Activated CD4-positive, alpha-beta T cell treated with anti-CD3 and anti-CD28 coated beads for 48 hours (primary cell): Measurements from ENCODE around the gene NSD1.
A peak's percentile ranks its signal among the peaks of the same experiment; 100 is the strongest.
"Not testable (repeated sequence)": the region's sequence is repeated elsewhere in the genome, so short reads cannot be mapped to it uniquely, and the experiment has no call there.

Experiments used
- DNase-seq: peaks from one replicate; pipeline ENCODE4 v3.0.0-alpha.2; 2020

NSD1 gene

DNA sequence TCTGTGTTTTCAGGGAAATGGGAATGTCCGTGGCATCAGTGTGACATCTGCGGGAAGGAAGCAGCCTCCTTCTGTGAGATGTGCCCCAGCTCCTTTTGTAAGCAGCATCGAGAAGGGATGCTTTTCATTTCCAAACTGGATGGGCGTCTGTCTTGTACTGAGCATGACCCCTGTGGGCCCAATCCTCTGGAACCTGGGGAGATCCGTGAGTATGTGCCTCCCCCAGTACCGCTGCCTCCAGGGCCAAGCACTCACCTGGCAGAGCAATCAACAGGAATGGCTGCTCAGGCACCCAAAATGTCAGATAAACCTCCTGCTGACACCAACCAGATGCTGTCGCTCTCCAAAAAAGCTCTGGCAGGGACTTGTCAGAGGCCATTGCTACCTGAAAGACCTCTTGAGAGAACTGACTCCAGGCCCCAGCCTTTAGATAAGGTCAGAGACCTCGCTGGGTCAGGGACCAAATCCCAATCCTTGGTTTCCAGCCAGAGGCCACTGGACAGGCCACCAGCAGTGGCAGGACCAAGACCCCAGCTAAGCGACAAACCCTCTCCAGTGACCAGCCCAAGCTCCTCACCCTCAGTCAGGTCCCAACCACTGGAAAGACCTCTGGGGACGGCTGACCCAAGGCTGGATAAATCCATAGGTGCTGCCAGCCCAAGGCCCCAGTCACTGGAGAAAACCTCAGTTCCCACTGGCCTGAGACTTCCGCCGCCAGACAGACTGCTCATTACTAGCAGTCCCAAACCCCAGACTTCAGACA, 160.4 kb downstream of the NSD1 start:
- no peak for DNase-seq

DNA sequence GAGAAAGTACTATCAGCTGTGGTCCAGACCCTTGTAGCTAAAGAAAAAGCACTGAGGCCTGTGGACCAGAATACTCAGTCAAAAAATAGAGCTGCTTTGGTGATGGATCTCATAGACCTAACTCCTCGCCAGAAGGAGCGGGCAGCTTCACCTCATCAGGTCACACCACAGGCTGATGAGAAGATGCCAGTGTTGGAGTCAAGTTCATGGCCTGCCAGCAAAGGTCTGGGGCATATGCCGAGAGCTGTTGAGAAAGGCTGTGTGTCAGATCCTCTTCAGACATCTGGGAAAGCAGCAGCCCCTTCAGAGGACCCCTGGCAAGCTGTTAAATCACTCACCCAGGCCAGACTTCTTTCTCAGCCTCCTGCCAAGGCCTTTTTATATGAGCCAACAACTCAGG, 161.1 kb downstream of the NSD1 start:
- DNase-seq = no peak

DNA sequence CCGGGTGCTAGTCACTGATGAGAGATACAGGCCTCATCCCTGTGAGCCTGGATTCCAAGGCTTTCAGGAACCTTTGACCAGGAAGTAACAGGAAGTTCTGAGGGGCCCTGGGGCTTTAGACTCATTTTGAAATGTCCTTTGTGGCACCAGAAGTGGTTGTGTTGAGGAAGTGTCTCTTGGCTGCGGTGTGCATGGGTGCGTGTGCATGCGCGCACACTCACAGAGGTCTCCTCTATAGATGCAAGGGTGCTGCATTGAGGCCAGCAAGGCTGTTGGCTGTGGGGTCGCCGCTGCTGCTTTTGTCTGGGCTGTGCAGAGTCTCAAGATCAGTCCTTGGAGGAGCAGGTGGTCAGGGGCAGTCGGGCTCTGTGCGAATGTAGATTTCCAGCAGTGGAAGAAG, 162.4 kb downstream of the NSD1 start:
- DNase-seq = no peak

DNA sequence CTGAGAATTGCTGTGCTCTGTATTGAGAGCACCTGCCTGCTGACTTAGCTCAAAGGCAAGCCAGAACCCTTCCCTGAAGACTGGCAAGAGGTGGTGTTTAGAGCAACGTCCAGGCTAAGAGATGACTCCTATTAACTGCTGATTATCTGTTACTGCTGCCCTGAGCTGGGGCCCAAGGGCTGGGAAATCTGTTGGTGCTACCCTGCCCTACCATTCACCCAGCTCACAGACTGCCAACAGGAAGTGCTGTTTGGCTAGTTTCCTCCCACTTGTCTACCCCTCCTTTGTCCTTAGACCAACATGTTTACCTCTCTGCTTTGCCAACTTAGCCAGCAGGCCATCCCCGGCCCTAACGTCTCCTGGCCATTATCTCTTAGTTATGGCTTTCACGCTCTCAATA, 163.0 kb downstream of the NSD1 start:
- no peak for DNase-seq

DNA sequence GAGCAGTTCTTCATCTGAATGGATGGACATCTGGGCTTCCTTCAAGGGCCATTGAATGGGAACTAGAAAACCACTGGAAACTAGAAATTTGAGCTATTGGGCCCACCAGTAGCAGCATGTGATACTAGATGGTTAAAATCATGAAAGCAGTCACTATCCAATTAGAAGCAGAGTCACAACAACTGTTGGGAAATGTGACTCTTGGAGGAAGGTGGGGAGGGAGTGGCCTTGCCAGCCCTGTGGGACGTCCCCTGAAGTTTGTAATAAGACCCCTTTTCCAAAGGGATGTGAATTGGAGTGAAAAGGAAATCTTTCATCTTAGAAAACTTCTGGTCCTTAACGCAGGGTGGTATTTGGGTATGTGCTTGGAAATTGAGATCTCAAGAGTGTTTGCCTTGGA, 164.3 kb downstream of the NSD1 start:
- DNase-seq = no peak

DNA sequence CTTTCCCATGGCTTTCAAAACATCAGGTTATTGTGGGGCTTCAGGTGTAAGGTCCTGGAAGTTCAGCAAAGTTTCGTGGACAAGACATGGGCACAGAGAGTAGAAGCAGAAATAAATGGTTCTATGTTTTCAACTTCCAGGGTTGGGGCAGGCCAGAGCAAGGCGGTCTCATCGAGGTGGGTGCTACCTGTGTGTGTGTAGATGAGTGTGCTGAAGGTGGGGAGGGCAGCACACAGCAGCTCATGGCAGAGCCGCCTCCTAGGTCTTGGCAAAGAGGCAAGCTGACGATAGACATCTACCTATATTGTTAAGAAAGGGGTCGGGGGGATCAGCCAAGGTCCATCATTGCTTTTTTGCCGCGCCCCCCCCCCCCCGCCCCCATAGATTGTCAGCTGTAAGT, 166.1 kb downstream of the NSD1 start:
- DNase-seq = no peak

DNA sequence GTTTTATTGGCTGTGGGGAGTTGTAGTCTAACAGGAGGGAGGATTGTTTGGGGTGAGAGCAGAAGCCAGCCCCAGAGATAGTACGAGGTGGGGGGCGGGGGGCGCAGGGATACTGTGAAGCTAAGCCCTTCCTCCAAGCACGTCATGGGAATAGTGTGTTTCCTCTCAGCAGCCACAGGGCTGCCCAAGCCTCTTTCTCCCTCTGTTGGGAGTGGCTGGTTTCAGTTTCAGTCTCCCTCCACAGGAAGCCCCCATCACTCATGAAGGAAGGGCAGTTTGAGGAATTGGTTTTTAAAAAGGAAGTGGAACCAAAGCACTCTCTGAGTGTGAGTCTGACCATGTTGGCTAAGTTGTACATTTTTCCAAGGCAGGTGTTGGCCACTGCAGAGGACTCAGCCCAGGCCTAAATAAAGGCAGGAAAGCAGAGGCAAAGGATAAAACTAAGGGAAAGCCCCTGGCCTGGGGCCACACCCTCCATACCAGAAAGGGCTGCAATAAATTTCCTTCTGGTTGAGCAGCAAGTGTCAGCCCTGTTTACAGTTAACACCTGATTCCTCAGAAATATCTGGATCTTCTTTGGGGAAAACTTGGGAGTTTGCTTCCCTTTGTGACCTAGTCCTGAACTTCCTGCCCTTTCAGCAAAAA, 166.8 kb downstream of the NSD1 start:
- peak; percentile 42 for DNase-seq

DNA sequence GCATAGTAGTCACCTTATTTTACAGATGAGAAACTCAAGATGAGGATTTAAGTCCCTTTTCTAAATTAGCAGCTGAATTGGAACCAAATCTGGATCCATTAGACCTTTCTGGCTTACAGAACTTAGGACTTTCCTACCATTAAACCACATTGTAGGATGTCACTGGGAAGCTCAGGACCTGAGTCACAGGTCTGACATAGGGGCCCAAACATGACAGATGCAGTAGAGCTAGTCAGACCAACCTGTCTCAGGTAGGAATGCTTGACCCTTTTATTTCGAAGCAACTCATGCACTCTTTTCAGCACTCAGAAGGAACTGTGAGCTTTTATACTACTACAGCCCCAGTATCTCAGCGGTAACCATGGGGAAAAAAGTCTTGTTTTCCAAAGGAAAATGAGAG, 167.4 kb downstream of the NSD1 start:
- no peak for DNase-seq

DNA sequence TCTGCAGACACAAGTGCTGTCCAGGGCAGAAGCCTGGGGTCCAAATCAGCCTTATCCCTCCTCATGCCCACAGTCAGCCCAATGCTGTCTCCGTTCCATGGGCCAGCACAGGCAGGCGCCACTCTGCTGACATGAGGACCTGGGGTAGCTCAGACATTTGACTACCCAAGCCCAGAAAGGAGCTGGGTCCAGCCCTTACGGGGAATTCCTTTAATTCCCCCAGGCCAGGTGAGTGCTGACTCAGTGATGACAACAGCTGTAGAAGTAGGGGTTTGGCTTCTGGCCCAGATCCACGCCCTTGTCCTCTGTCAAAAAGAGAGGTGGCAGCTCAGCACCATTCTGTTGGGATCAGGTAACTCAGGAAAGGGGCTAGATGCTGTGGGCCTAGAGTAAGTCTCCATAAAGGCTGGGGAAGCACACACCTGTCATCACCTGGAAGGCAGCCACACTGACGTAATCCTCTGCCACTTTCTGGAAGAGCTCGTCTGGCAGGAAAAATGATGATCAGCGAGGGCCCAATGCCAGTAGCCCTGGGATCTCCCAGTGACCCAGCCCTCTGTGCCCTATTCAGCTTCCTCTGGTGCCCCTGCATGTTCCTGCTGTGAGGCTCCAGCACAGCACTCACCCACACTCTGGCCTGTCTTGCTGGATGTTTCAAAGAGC, 168.1 kb downstream of the NSD1 start:
- DNase-seq = no peak

DNA sequence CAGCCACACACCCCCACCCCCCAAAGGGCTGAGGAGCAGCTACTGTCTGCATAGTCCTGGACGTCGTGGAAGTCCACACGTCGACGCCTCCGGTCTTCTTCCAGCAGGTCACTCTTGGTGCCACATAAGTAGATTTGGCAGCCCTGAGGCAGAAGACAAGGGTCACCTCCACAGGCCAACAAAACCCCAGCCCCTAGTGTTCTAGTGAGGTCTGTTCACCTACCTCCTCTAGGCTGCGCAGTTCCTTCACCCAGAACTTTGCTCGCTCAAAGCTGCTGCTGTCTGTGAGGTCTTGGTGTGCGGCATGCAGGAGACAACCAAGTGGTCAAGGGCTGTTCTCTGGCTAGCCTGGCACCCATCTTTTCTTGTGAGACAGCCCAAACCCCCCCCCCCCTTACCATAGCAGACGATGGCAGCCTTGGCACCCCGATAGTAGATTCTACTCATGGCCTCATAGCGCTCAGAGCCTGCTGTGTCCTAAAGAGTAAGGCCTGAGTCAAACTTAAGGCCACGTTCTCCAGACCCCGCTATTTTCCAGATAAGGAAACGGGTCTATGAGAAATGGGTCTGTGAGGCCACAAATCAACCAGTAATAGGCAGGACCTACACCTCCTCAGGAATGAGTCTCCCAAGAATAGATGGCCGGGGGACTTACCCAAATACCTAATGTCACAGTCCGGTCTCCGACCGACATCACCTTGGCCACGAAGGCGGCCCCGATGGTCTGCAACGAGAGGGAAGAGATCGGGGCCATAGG, 169.0 kb downstream of the NSD1 start:
- no peak for DNase-seq

DNA sequence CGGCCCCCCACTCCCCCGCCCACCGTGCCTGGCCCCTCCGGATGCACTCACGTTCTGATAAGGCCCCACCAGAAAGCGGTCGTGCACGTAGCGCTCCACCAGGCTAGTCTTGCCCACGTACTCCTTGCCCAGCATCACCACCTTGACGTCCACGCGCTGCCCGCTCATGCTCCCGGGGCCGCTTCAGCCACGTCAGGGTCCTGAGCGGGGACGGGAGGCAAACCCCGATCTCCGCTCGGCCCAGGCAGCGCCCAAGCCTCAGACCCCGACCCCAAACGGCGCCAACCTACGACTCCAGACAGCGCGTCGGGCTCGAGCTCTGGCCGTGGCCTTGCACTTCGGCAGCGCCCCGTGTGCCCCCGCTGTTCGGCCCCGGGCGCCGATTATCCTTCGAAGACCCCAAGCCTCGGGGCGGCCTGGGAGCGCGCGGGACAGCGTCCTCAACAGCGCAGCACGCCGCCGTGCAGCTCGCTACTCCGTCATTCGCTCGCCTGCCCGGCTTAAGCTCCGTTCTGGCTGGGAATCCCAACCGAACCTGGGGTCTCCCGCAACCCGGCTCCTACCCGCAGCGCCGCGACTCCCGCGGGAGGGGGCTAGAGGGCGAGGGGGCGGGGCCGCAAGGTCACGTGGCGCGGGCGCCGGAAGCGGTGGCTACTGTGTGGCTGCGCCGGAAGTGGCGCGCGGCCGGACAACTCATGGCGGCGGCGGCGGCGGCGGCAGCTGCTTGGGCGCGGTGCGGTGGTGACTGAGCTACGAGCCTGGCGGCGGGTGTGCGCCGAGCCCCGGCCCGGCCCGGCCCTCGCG, 169.8 kb downstream of the NSD1 start, which contains the start of the genes PRELID1 and RAB24:
PRELID1 (plus strand) TSS at position 679 of the 804 bp plus-strand sequence. CDS start 187 bp downstream, outside the sequence.
RAB24 (minus strand) TSS at position 599 of the 804 bp plus-strand sequence; CDS start at position 168, 431 bp downstream.
- peak; percentile 93 for DNase-seq

DNA sequence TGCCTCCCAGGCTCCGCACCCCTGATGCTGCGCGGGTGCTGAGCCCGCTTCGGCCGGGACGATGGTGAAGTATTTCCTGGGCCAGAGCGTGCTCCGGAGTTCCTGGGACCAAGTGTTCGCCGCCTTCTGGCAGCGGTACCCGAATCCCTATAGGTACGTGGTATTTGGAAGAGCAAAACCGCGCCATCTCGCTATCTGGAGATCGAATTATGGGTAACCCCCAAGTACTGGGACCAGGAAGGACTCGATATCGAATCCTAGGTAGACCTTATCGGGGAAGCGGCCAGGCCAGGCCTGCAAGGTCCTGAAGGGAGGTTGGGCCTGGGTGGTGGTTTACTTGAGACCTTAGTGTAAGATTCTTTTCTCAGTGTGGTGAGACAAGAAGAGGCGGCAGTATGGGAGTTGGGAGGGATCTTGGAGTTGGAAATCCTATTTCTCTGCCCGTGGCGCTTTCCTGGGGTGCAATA, 170.4 kb downstream of the NSD1 start:
- DNase-seq = no peak

DNA sequence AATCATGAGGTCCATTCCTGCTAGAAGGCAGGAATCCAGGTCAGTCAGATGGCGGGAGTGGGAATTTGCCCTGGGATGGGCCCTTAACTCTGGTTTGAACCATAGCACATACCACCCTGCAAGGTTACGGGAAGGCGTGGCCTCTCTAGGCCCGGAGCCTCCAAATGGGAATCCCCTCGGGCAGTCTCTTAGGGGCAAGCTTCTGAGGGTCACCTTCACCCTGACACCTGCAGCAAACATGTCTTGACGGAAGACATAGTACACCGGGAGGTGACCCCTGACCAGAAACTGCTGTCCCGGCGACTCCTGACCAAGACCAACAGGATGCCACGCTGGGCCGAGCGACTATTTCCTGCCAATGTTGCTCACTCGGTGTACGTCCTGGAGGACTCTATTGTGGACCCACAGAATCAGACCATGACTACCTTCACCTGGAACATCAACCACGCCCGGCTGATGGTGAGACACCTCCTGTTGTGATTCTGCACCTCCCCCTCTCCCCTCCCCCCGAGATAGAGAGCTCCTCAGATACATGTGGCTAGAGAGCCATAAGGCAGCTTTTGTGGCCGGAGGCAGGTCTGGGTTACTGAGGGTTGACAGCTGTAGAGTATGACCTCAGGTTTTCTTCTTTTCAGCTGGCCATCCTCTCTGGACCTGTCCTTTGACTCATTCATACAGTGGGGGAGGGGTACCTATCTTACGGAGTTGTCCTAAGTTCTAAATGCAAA, 171.0 kb downstream of the NSD1 start:
- DNase-seq = peak; percentile 54

DNA sequence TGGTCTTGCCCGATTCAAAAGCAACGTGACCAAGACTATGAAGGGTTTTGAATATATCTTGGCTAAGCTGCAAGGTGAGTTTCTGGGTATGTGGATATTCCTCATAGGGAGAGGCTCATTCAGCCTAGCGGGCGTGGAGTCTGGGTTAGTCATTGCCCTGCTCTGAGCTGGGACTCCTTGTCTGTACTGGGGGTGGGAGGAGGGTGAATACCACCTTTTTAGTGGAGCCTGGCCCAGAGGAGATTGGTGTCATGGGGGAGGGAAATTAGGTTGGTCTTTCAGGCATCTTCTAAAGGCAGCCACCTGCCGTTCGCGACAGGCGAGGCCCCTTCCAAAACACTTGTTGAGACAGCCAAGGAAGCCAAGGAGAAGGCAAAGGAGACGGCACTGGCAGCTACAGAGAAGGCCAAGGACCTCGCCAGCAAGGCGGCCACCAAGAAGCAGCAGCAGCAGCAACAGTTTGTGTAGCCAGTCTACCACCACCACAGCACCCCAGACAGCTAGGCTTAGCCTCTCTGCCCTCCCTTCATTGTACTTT, 172.6 kb downstream of the NSD1 start:
- not testable (repeated sequence) for DNase-seq

DNA sequence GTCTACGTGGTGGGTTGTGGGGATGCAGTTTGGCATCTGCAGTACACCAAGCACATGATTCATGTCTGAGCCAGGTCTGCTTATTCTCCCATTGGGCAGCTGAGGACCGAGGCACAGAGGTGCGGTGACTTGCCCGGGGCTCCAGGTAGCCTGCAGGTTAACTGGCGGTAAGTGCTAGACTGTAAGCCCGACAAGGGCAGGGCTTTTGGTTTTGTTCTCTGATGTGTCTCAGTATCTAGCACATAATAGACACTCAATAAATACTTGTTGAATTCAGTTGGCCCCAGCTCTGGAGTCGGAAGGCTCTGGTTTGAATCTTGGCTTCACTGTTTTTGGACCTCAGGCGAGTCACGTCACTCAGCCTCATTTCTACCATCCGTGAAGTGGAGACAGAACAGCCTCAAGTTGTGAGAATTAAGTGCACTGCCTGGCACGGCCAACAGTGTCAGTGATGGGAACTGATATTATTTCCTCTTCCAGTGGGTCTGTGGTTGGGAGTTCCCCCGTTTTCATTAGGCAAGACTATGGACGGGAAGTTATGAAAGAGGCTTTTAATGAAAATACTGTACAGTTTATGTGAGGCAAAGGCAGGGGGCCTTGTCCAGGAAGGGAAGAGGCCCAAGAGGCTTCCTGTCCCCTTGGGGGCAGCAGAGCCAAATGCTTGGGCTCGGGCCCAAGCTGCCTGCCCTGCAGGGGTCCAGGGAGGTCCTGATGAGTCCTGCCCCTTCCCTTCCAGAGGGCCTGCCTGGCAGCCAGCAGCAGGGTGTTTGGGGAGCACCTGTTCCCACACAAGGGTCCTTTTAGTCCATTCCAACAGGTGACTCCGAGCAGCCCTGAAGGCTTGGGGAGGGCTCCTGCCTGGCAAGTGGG, 173.3 kb downstream of the NSD1 start:
- no peak for DNase-seq

DNA sequence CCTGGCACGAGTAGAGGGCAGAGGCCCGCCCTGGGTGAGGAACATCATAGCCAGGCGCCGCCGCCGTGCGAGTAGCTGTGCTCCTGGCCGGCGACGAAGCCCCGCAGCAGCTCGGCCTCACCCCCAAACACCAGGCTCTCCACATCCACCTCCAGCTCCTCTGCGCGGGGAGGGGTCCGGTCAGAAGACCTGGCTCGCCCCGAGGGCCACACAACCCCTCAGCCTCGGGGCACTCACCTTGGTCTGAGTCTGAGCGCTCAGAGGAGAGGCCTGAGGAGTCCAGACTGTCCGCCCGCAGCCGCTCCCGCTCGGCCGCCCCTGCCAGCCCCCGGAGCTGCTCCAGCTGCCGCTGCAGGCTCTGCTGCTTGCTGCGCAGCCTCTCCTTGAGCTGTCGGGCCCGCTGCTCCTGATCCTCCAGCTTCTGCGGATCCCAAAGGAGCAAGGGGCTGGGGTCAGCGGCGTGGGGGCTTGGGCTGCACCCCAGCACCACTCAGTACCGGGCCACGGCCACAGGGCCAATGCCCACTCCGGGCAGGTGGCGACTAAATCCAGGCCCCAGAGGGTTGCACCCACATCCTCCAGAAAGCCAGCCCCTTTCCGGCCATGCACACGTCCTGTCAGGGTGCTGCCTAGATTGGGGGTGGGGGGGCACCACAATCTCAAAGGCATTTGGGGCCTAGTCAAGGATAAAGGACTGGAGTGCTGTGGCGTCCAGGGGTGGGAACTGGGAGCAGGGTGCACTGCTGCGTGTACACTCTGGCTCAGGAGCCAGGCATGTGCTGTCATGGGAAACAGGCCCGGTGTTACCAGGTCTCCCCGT, 174.2 kb downstream of the NSD1 start:
- DNase-seq = no peak

DNA sequence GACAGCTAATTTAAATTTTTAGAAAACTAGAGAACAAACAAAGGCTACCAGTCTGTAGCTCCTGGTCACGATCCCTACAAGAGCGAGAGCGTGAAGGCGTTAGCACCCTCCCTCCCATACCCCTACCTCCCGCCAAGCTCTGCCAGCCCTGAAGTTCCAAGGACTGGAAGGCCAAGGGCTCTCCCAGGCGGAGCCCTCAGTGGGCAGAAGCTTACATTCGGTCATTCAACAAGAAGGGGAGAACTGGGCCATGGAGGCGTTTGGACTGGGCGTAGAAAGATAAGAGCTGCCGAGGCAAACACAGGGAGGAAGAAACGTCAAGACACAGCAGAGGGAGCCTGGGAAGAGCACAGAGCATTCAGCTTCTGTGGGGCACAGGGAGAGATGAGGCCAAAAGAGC, 175.2 kb downstream of the NSD1 start:
- DNase-seq = no peak

DNA sequence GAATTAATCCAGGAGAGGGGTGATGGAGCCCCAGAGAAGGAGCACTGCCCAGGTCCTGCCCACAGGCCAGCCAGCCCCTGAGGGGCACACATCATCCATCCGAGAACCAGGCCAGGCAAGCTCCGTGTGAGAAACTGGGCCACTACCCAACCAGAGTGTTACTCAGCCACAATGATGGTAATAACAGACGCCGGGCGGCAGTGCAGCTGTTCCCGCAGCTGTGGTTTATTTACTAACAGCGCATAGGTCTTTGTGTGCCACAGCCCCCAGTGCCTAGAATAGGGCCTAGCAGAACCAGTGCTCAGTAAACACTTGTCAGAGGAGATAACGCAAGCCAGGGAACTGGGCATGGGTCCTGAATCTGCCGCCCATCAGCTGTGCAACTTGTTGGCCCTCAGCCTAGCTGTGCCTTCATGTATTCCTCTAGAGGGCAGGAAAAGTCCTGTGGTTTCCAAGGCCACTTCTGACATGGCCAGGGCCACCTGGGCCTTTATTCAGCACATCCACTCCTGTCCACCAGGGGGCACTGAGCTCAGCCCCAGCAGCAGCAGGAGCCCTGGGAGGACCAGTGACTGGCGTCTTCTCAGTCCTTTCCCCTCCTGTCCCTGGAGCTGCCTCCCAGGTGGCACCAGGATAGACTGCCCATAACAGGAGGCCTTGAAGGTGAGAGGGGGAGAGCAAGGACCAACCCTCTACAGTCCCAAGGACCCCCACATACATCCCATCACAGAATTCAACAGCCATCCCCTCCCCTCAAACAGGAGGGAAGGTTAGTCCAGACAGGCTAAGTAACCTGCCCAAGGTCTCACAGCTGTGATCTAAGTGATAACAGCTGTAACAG, 176.0 kb downstream of the NSD1 start:
- DNase-seq = peak; percentile 83
